GM19395 (cell line): ENCODE measurements around the gene RBM42.
A peak's percentile ranks its signal among the peaks of the same experiment; 100 is the strongest.
"Not testable (repeated sequence)": the region's sequence is repeated elsewhere in the genome, so short reads cannot be mapped to it uniquely, and the experiment has no call there.

Experiments
- ATAC-seq: cut with Tn5 transposase; IDR thresholded peaks from one replicate; pipeline ENCODE4 v1.9.1; 2021; ENCODE audit warnings: mild to moderate bottlenecking, moderate library complexity; ENCODE audit not compliant: unreplicated experiment

RBM42 gene

GRCh38 chr19:35645680-35646511 lies 17.1 kb downstream of the RBM42 start:
- no peak for ATAC-seq

GRCh38 chr19:35648017-35648961 lies 19.5 kb downstream of the RBM42 start, which contains the start of gene COX6B1:
Gene COX6B1 (plus strand): TSS chr19:35648323. CDS start chr19:35651244, 2,921 bp downstream.
- peak; percentile 67 for ATAC-seq

GRCh38 chr19:35650581-35650980 lies 21.7 kb downstream of the RBM42 start:
- ATAC-seq, result no peak

GRCh38 chr19:35654828-35655227 lies 26.0 kb downstream of the RBM42 start:
- ATAC-seq, result not testable (repeated sequence)

GRCh38 chr19:35655600-35655999 lies 26.8 kb downstream of the RBM42 start:
- ATAC-seq, result no peak

GRCh38 chr19:35656700-35657099 lies 27.9 kb downstream of the RBM42 start:
- ATAC-seq, result no peak

GRCh38 chr19:35657904-35658700 lies 29.3 kb downstream of the RBM42 start:
- ATAC-seq, result no peak

GRCh38 chr19:35661995-35662340 lies 33.1 kb downstream of the RBM42 start:
- ATAC-seq, result no peak

- ATAC-seq, result no peak
Observed at GRCh38 chr19:35663981-35664380, 35.1 kb downstream of the RBM42 start.

GRCh38 chr19:35665157-35665556 lies 36.3 kb downstream of the RBM42 start:
- ATAC-seq, result no peak

GRCh38 chr19:35665604-35666003 lies 36.8 kb downstream of the RBM42 start:
- no peak for ATAC-seq

GRCh38 chr19:35666251-35666913 lies 37.5 kb downstream of the RBM42 start, which contains the start of gene UPK1A:
Gene UPK1A (plus strand): TSS chr19:35666517. CDS start chr19:35666813, 296 bp downstream.
- no peak for ATAC-seq

GRCh38 chr19:35669566-35669965 lies 40.7 kb downstream of the RBM42 start:
- ATAC-seq, result no peak

GRCh38 chr19:35669974-35670373 lies 41.1 kb downstream of the RBM42 start:
- ATAC-seq, result no peak

GRCh38 chr19:35670686-35671085 lies 41.9 kb downstream of the RBM42 start:
- no peak for ATAC-seq

- no peak for ATAC-seq
Observed at GRCh38 chr19:35671818-35672217, 43.0 kb downstream of the RBM42 start.

- no peak for ATAC-seq
Observed at GRCh38 chr19:35673121-35673804, 44.4 kb downstream of the RBM42 start.

GRCh38 chr19:35675589-35676140 lies 46.8 kb downstream of the RBM42 start:
- ATAC-seq, result no peak
